Vagina (tissue), 2 donors: ENCODE data around the gene KRT75.

Experiments used
- POLR2AphosphoS5 ChIP-seq, 2 donors: sonication (generic); formaldehyde crosslinking; IDR thresholded peaks; one replicate each; pipeline ENCODE4 v1.9.0; 2017; ENCODE audit warnings: antibody characterized with exemption in 2 of 2, mild to moderate bottlenecking in 2 of 2, low read depth in 1 of 2; ENCODE audit not compliant: insufficient read depth in 1 of 2
- TF ChIP-seq, protein P1 (sequence below), 3 experiments: fragments of 450-650 bp in 2 of 3; fragments of 200-600 bp in 1 of 3; sonication (generic) in 1 of 3; IDR thresholded peaks; one replicate each; pipeline ENCODE4 v1.5.1; 2017 to 2019; ENCODE audit warnings: antibody characterized with exemption in 3 of 3, mild to moderate bottlenecking in 2 of 3, moderate library complexity in 2 of 3

DNA sequence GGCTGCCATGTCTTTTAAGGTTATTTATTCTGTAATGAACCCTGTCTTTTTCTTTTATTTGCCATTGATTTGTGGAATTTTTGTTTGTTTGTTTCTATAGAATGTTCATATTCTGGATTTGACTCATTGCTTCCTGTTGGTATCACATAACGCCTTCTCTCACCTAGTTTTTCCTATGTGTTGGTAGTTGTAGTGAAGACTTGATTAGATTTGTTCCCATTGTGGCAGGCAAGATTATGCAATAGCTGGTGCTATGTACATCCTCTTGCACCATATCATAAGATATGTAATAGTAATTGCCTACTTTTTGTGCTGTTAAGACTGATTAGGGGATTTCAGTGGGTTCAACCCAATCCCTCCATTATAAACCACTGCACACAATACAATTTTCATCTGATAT, 21.6 kb upstream of the KRT75 start:
- TF ChIP-seq, protein P1, sequence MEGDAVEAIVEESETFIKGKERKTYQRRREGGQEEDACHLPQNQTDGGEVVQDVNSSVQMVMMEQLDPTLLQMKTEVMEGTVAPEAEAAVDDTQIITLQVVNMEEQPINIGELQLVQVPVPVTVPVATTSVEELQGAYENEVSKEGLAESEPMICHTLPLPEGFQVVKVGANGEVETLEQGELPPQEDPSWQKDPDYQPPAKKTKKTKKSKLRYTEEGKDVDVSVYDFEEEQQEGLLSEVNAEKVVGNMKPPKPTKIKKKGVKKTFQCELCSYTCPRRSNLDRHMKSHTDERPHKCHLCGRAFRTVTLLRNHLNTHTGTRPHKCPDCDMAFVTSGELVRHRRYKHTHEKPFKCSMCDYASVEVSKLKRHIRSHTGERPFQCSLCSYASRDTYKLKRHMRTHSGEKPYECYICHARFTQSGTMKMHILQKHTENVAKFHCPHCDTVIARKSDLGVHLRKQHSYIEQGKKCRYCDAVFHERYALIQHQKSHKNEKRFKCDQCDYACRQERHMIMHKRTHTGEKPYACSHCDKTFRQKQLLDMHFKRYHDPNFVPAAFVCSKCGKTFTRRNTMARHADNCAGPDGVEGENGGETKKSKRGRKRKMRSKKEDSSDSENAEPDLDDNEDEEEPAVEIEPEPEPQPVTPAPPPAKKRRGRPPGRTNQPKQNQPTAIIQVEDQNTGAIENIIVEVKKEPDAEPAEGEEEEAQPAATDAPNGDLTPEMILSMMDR (IDR thresholded peaks at IDR 0.05) = no peak
- no peak for TF ChIP-seq POLR2AphosphoS5 (IDR thresholded peaks at IDR 0.05; ENCODE audit: insufficient read depth in 1 of 2, low read depth in 1 of 2)
